Testis (tissue), 2 donors: ENCODE data around the gene MDH2.
"Not testable (repeated sequence)": the region's sequence is repeated elsewhere in the genome, so short reads cannot be mapped to it uniquely, and the experiment has no call there.

Source experiments
- POLR2A ChIP-seq: fragments of 450-650 bp; IDR thresholded peaks from one replicate; pipeline ENCODE4 v1.6.1; 2017; ENCODE audit warnings: antibody characterized with exemption, mild to moderate bottlenecking, moderate library complexity
- TF ChIP-seq, protein P1 (sequence below), 3 experiments: fragments of 450-650 bp in 2 of 3; fragments of 200-600 bp in 1 of 3; sonication (generic) in 1 of 3; IDR thresholded peaks; one replicate each; pipeline ENCODE4 v1.5.1; 2016 to 2019; ENCODE audit warnings: antibody characterized with exemption in 3 of 3, mild to moderate bottlenecking in 2 of 3, moderate library complexity in 1 of 3

DNA sequence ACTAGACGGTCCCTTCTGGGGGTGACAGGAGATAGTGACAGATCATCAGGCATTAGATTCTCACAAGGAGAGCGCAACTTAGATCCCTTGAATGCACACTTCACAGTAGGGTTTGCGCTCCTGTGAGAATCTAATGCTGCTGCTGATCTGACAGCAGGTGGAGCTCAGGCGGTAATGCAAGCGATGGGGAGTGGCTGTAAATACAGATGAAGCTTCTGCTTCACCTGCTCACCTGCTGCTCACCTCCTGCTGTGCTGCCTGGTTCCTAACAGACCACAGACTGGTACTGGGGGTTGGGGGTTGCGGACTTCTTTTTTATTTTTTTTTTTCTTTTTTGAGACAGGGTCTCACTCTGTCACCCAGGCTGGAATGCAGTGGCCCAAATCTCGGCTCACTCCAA lies 18.2 kb upstream of the MDH2 start:
- TF ChIP-seq, protein P1, sequence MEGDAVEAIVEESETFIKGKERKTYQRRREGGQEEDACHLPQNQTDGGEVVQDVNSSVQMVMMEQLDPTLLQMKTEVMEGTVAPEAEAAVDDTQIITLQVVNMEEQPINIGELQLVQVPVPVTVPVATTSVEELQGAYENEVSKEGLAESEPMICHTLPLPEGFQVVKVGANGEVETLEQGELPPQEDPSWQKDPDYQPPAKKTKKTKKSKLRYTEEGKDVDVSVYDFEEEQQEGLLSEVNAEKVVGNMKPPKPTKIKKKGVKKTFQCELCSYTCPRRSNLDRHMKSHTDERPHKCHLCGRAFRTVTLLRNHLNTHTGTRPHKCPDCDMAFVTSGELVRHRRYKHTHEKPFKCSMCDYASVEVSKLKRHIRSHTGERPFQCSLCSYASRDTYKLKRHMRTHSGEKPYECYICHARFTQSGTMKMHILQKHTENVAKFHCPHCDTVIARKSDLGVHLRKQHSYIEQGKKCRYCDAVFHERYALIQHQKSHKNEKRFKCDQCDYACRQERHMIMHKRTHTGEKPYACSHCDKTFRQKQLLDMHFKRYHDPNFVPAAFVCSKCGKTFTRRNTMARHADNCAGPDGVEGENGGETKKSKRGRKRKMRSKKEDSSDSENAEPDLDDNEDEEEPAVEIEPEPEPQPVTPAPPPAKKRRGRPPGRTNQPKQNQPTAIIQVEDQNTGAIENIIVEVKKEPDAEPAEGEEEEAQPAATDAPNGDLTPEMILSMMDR (IDR thresholded peaks at IDR 0.05), result not testable (repeated sequence)
- TF ChIP-seq POLR2A, result not testable (repeated sequence)
